ENCODE measurements around the gene LAMA5. TPM values are rescaled to one million over a fixed set of nuclear protein-coding genes. Genes with fewer than 3 reads are reported as not detected.
A peak's percentile ranks its signal among the peaks of the same experiment; 100 is the strongest.

LAMA5 gene
- polyA plus RNA-seq, 2 of the 4 experiments (the other 2 are of a cell fraction) = 20.4 to 196 TPM

- Histone ChIP-seq H3K4me1 (no peaks in the 10 kb centered on the region; the same call in 2 of the 3 replicates), H3K4me2 (no peak overlapping the region), H3K27ac (no peak overlapping the region), H3K4me3 (no peak overlapping the region), H3K9me3 (no peaks in the 10 kb centered on the region)
- TF ChIP-seq JUN (IDR thresholded peaks at IDR 0.05) (peak in 1 of 2 experiments; percentile 12; a peak in 1 of 5 replicates), KDM1A (IDR thresholded peaks at IDR 0.05; ENCODE audit: low read depth) (no peak)
- ChIA-PET CTCF (interaction anchor here (1.2 to 1.7 kb wide), 2 partner anchors 11 to 47 kb away, joined by 3 to 6 read pairs; no protein-coding TSS in a partner anchor), POLR2A (no interaction called here)
- FAIRE-seq (no peak), DNase-seq (ENCODE audit: low read depth in 1 of 2, low spot score in 1 of 2) (no peak), ATAC-seq (no peak)
- WGBS (ENCODE audit: missing lambda C conversion rate) = 84% methylated on average over 10 of the region's 13 CpGs
Measured at GRCh38 chr20:62334881-62335280, 32.2 kb downstream of the LAMA5 start.

- H3K9me3 ChIP-seq = no peaks in the 10 kb centered on the region
- POLR2A ChIA-PET = no interaction called here
- 0 out of 6 replicates have a peak overlapping the region, but pooled peaks of 1 of the 2 experiments have one; percentile 3 for H3K27ac ChIP-seq
- FAIRE-seq (no peak), ATAC-seq (peak in 1 of 2 experiments; percentile 4; a peak in 3 of 6 replicates), DNase-seq (ENCODE audit: low read depth in 1 of 2, low spot score in 1 of 2) (no peak)
- CTCF ChIA-PET = interaction anchor here (1.0 to 1.7 kb wide), 3 partner anchors 10 to 48 kb away, joined by 3 to 6 read pairs (median 4); no protein-coding TSS in a partner anchor
- H3K4me1 ChIP-seq = no peaks in the 10 kb centered on the region; the same call in 2 of the 3 replicates
- WGBS (ENCODE audit: missing lambda C conversion rate) = 83% methylated on average over 20 of the region's 37 CpGs
- H3K4me2 ChIP-seq = no peak overlapping the region
- H3K4me3 ChIP-seq = no peak overlapping the region
- TF ChIP-seq GATA3 (IDR thresholded peaks at IDR 0.05; ENCODE audit: borderline replicate concordance) (no peak), POLR2A (IDR thresholded peaks at IDR 0.05; ENCODE audit: low read length) (no peak), RCOR1 (IDR thresholded peaks at IDR 0.05; ENCODE audit: low read depth, low read length) (no peak), MAFK (IDR thresholded peaks at IDR 0.05; ENCODE audit: partially characterized antibody) (no peak), FOXS1 (CRISPR knock-in tag; IDR thresholded peaks at IDR 0.05) (no peak), HOXB13 (CRISPR knock-in tag; IDR thresholded peaks at IDR 0.05; ENCODE audit: low read depth) (no peak), CEBPB (IDR thresholded peaks at IDR 0.05) (no peak), FOSL2 (IDR thresholded peaks at IDR 0.05) (no peak), FOSL2 (CRISPR knock-in tag; IDR thresholded peaks at IDR 0.05) (no peak), RARB (CRISPR knock-in tag; IDR thresholded peaks at IDR 0.05) (no peak), MAX (IDR thresholded peaks at IDR 0.05) (no peak), MAZ (IDR thresholded peaks at IDR 0.05; ENCODE audit: borderline replicate concordance, low read depth, low read length) (no peak), ELK1 (IDR thresholded peaks at IDR 0.05; ENCODE audit: low read depth, low read length) (no peak), ZC3H11A (IDR thresholded peaks at IDR 0.05) (no peak), CHD2 (IDR thresholded peaks at IDR 0.05; ENCODE audit: low read length, partially characterized antibody) (no peak), HMGXB4 (CRISPR knock-in tag; IDR thresholded peaks at IDR 0.05; ENCODE audit: borderline replicate concordance) (no peak), ZNF302 (CRISPR knock-in tag; IDR thresholded peaks at IDR 0.05) (no peak), BHLHE40 (IDR thresholded peaks at IDR 0.05; ENCODE audit: low read depth, low read length) (no peak)
Measured at GRCh38 chr20:62333820-62334595, 33.1 kb downstream of the LAMA5 start.

All from A549 (cell line).